Measurements from ENCODE around the gene TFF1.

The TFF1 gene

DNA sequence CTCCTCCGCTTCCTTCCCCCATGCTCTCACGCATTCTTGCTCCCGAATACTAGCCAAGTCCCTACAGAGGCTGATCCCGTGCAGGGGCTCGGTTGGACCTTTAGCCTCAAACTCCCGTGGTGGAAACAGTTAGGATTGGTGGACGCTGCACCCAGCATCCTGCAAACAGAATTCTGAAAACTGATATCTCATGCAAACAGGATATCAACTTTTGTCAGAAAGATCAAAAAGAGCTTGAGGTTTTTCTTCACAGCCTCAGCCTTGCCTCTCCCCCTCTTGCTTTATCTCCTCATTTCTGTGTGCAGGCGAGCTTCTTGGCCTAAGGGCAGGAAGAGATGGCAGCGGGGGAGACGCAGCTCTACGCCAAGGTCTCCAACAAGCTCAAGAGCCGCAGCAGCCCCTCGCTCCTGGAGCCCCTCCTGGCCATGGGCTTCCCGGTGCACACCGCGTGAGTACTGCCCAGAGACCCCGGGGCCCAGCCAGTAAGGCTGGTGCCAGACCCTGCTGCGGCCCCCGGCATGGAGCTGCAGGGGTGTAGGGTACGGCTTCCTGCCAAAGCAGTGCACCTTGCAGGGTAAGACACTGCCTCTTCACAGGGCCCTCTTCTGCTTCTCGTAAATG is 37.4 kb upstream of the TFF1 start, which contains the start of gene UBASH3A:
Gene UBASH3A (plus strand): TSS at position 292 of the 621 bp plus-strand sequence. CDS start 44 bp downstream, at position 336.
- no peak for TF ChIP-seq SPI1 (IDR thresholded peaks at IDR 0.05; ENCODE audit: borderline replicate concordance, low read depth)
- no peak for TF ChIP-seq GABPA (IDR thresholded peaks at IDR 0.05; ENCODE audit: low read depth)

DNA sequence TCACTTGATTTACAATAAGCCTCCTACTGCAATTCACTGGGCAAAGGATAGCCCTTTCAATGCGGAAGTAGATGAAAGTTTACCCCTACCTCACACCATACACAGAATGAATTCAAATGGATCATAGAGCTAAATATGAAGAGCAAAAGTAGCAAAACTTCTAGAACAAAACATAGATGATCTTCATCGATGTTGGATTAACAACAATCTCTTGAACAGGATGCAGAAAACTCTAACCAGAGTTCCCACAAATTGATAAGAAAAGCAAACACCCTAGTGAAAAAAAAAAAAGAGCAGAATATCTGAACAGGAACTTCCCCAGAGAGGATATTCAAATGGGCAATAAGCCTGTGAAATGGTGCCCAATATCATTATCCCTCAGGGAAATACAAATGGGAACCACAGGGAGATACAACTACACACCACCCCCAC is 35.5 kb upstream of the TFF1 start:
- H3K4me3 ChIP-seq (replicated peaks; ENCODE audit: insufficient read depth, low read length): no peak overlapping the region
- no peaks in the 10 kb centered on the region for H3K27me3 ChIP-seq (ENCODE audit: insufficient read depth, poor library complexity, severe bottlenecking)
- TF ChIP-seq POLR2AphosphoS5 (IDR thresholded peaks at IDR 0.05; ENCODE audit: low read depth) (no peak), SPI1 (IDR thresholded peaks at IDR 0.05; ENCODE audit: borderline replicate concordance, low read depth) (no peak), REST (IDR thresholded peaks at IDR 0.05; ENCODE audit: insufficient replicate concordance, low read depth) (no peak), GABPA (IDR thresholded peaks at IDR 0.05; ENCODE audit: low read depth) (no peak)
- TF ChIP-seq, protein P1, sequence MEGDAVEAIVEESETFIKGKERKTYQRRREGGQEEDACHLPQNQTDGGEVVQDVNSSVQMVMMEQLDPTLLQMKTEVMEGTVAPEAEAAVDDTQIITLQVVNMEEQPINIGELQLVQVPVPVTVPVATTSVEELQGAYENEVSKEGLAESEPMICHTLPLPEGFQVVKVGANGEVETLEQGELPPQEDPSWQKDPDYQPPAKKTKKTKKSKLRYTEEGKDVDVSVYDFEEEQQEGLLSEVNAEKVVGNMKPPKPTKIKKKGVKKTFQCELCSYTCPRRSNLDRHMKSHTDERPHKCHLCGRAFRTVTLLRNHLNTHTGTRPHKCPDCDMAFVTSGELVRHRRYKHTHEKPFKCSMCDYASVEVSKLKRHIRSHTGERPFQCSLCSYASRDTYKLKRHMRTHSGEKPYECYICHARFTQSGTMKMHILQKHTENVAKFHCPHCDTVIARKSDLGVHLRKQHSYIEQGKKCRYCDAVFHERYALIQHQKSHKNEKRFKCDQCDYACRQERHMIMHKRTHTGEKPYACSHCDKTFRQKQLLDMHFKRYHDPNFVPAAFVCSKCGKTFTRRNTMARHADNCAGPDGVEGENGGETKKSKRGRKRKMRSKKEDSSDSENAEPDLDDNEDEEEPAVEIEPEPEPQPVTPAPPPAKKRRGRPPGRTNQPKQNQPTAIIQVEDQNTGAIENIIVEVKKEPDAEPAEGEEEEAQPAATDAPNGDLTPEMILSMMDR (IDR thresholded peaks at IDR 0.05; ENCODE audit: insufficient read depth, low read length): no peak
- no peak overlapping the region for H3K27ac ChIP-seq (replicated peaks)
- no peak for DNase-seq (ENCODE audit: low read depth in 1 of 2, low spot score in 1 of 2)

More for the DNA sequence above, 37.4 kb upstream of the TFF1 start, which contains the start of gene UBASH3A:
- no peaks in the 10 kb centered on the region for H3K27me3 ChIP-seq (ENCODE audit: insufficient read depth, poor library complexity, severe bottlenecking)
- no peak within 1 kb of the TSS for H3K4me3 ChIP-seq (replicated peaks; ENCODE audit: insufficient read depth, low read length)
- DNase-seq (ENCODE audit: low read depth in 1 of 2, low spot score in 1 of 2): no peak
- H3K27ac ChIP-seq (replicated peaks): no peak within 1 kb of the TSS

DNA sequence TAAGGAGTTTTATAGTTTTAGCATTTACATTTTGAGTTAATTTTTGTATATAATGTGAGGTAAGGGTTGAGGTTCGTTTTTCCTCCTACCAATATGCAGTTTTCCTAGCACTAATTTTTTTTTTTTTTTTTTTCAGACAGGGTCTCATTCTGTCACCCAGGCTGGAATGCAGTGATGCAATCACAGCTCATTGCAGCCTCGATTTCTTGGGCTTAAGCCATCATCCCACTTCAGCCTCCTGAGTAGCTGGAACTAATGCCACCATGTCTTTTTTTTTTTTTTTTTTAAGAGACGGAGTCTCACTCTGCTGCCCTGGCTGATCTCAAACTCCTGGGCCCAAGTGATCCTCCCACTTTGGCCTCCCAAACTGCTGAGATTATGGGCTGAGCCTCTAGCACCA is 34.8 kb upstream of the TFF1 start:
- no peak overlapping the region for H3K4me3 ChIP-seq (replicated peaks; ENCODE audit: insufficient read depth, low read length)
- no peak for DNase-seq (ENCODE audit: low read depth in 1 of 2, low spot score in 1 of 2)
- TF ChIP-seq SPI1 (IDR thresholded peaks at IDR 0.05; ENCODE audit: borderline replicate concordance, low read depth): no peak
- no peaks in the 10 kb centered on the region for H3K27me3 ChIP-seq (ENCODE audit: insufficient read depth, poor library complexity, severe bottlenecking)
- no peak overlapping the region for H3K27ac ChIP-seq (replicated peaks)

DNA sequence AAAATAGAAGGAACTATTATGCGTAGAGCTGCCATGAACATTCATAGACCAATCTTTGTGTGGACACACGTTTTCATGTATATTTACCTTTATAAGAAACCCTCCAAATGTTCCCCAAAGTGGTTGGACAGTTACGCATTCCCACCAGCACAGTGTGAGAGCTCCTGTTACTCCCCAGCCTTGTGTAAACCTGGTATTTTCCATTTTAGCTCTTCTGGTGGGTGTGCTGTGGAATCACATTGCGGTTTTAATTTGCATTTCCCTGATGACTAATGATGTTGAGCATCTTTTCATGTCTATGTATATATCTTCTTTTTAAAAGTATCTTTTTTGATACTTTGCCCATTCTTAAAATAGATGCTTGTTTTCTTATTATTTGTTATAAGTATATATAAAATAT is 34.2 kb upstream of the TFF1 start:
- DNase-seq (ENCODE audit: low read depth in 1 of 2, low spot score in 1 of 2): no peak
- TF ChIP-seq GABPA (IDR thresholded peaks at IDR 0.05; ENCODE audit: low read depth): no peak
- TF ChIP-seq, protein P1 (IDR thresholded peaks at IDR 0.05; ENCODE audit: insufficient read depth, low read length): no peak
- TF ChIP-seq POLR2AphosphoS5 (IDR thresholded peaks at IDR 0.05; ENCODE audit: low read depth): no peak
- no peak for TF ChIP-seq REST (IDR thresholded peaks at IDR 0.05; ENCODE audit: insufficient replicate concordance, low read depth)
- Histone ChIP-seq H3K27me3 (ENCODE audit: insufficient read depth, poor library complexity, severe bottlenecking) (no peaks in the 10 kb centered on the region), H3K27ac (replicated peaks) (no peak overlapping the region), H3K4me3 (replicated peaks; ENCODE audit: insufficient read depth, low read length) (no peak overlapping the region)

Data from HL-60 (cell line).